SKM-1 (cell line): ENCODE results near the gene LYRM1.
"Not testable (repeated sequence)": the region's sequence is repeated elsewhere in the genome, so short reads cannot be mapped to it uniquely, and the experiment has no call there.

ENCODE experiments used
- DNase-seq: peaks from one replicate; lab custom pipeline; 2025; ENCODE audit not compliant: unreplicated experiment; lab: John Stamatoyannopoulos, UW

Gene LYRM1

DNA sequence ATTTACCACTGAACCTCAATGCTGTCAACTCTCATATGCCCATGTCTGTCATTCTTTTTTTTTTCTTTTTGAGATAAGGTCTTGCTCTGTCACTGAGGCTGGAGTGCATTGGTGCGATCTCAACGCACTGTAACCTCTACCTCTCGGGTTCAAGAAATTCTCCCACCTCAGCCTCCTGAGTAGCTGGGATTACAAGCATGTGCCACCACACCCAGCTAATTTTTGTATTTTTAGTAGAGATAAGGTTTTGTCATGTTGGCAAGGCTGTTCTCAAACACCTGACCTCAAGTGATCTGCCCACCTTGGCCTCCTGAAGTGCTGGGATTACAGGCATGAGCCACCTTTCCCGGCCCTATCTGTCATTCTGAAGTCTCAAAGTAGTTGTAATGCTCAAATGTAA lies 72.6 kb downstream of the LYRM1 start:
- not testable (repeated sequence) for DNase-seq
